Measurements from ENCODE around the gene KRTAP2-4. TPM values are rescaled to one million over a fixed set of nuclear protein-coding genes. Genes with fewer than 3 reads are reported as not detected.

The KRTAP2-4 gene
- total and polyA plus RNA-seq, 2 of the 13 experiments (the other 11 are each of a cell fraction or from before 2014, with no cell fraction given), result not detected

DNA sequence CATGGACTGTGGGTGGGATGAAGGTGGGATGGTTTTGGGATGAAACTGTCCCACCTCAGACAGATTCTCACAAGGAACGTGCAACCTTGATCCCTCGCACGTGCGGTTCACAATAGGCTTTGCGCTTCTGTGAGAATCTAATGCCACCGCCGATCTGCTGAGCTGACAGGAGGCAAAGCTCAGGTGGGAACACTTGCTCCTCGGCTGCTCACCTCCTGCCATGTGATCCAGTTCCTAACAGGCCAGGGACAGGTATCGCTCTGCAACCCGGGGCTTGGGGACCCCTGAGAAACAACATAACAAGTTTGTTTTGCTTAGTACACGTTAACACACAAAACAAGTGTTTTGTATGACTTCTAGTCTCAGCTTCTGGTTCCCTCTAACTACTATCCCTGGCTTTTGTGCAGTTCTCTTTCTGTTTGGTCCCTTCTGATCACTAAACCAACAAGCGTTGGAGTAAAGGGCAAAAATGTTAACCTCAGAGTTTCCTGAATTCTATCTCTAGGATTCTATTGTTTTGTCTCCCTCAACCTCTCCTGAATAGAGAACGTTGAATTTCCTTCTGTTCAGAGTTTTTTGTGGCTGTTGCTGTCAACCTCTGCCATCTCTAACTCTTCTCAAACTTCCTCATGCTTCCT, 49.0 kb downstream of the KRTAP2-4 start (continued):
- TF ChIP-seq ZNF687 (CRISPR knock-in tag; IDR thresholded peaks at IDR 0.05) (peak; percentile 64), ZNF660 (CRISPR knock-in tag; IDR thresholded peaks at IDR 0.05; ENCODE audit: borderline replicate concordance, low read depth) (no peak), ZKSCAN1 (IDR thresholded peaks at IDR 0.05; ENCODE audit: low read length) (no peak), SP1 (IDR thresholded peaks at IDR 0.05) (no peak), SP1 (CRISPR knock-in tag; IDR thresholded peaks at IDR 0.05) (no peak), ZNF264 (CRISPR knock-in tag; IDR thresholded peaks at IDR 0.05) (no peak), MAX (IDR thresholded peaks at IDR 0.05) (0 out of 2 replicates have a peak, but pooled peaks have one; percentile 34), ZNF3 (CRISPR knock-in tag; IDR thresholded peaks at IDR 0.05) (no peak), ZNF7 (CRISPR knock-in tag; IDR thresholded peaks at IDR 0.05) (no peak), ZNF773 (CRISPR knock-in tag; IDR thresholded peaks at IDR 0.05; ENCODE audit: borderline replicate concordance) (no peak), BCL6 (CRISPR knock-in tag; IDR thresholded peaks at IDR 0.05) (peak; percentile 57; the same call in 1 of the 2 replicates), GATAD1 (CRISPR knock-in tag; IDR thresholded peaks at IDR 0.05) (no peak), TOPORS (CRISPR knock-in tag; IDR thresholded peaks at IDR 0.05) (no peak), ELF3 (CRISPR knock-in tag; IDR thresholded peaks at IDR 0.05) (peak; percentile 23; the same call in 1 of the 2 replicates), ZNF414 (CRISPR knock-in tag; IDR thresholded peaks at IDR 0.05) (no peak), ZNF138 (CRISPR knock-in tag; IDR thresholded peaks at IDR 0.05; ENCODE audit: low read depth) (no peak), ZNF766 (CRISPR knock-in tag; IDR thresholded peaks at IDR 0.05; ENCODE audit: borderline replicate concordance) (no peak), STAT6 (CRISPR knock-in tag; IDR thresholded peaks at IDR 0.05; ENCODE audit: borderline replicate concordance) (no peak), FLYWCH1 (CRISPR knock-in tag; IDR thresholded peaks at IDR 0.05) (no peak)
- TF ChIP-seq, protein P1, sequence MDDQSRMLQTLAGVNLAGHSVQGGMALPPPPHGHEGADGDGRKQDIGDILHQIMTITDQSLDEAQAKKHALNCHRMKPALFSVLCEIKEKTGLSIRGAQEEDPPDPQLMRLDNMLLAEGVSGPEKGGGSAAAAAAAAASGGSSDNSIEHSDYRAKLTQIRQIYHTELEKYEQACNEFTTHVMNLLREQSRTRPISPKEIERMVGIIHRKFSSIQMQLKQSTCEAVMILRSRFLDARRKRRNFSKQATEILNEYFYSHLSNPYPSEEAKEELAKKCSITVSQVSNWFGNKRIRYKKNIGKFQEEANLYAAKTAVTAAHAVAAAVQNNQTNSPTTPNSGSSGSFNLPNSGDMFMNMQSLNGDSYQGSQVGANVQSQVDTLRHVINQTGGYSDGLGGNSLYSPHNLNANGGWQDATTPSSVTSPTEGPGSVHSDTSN (CRISPR knock-in tag; IDR thresholded peaks at IDR 0.05; ENCODE audit: borderline replicate concordance), result no peak
- TF ChIP-seq, protein P2, sequence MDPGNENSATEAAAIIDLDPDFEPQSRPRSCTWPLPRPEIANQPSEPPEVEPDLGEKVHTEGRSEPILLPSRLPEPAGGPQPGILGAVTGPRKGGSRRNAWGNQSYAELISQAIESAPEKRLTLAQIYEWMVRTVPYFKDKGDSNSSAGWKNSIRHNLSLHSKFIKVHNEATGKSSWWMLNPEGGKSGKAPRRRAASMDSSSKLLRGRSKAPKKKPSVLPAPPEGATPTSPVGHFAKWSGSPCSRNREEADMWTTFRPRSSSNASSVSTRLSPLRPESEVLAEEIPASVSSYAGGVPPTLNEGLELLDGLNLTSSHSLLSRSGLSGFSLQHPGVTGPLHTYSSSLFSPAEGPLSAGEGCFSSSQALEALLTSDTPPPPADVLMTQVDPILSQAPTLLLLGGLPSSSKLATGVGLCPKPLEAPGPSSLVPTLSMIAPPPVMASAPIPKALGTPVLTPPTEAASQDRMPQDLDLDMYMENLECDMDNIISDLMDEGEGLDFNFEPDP (CRISPR knock-in tag; conservative IDR thresholded peaks at IDR 0.05), result no peak

Measured in HepG2 (cell line).